22Rv1 (cell line): ENCODE data around the gene PTPRM.

Source experiments
- CTCF ChIP-seq: fragments of 450-650 bp; IDR thresholded peaks from 2 replicates; pipeline ENCODE4 v1.5.1; 2017; ENCODE audit warnings: mild to moderate bottlenecking
- ZFX ChIP-seq: fragments of 450-650 bp; IDR thresholded peaks from 2 replicates; pipeline ENCODE4 v1.6.1; 2017; ENCODE audit warnings: antibody characterized with exemption, borderline replicate concordance

- TF ChIP-seq CTCF = no peak
- no peak for TF ChIP-seq ZFX
Observed at GRCh38 chr18:8298186-8298585, 731.1 kb downstream of the PTPRM start.
